Lung (tissue), 12 donors: ENCODE data around the gene TENT5C. TPM values are rescaled to one million over a fixed set of nuclear protein-coding genes. Genes with fewer than 3 reads are reported as not detected.

Experiments used
- ATAC-seq: fragments of 200-7000 bp; cut with Tn5 transposase; one replicate; pipeline ENCODE4 v1.9.1; 2020; ENCODE audit warnings: moderate number of reproducible peaks; ENCODE audit not compliant: insufficient read depth, low FRiP score
- DNase-seq, 3 donors: peaks; one replicate each; pipeline ENCODE4 v3.0.0-alpha.2; 2013 to 2017
- H3K27ac ChIP-seq, 2 donors: one replicate each; pipeline ENCODE4 v1.5.1; 2013; ENCODE audit warnings: mild to moderate bottlenecking in 2 of 2, moderate library complexity in 2 of 2, control low read depth in 1 of 2, inconsistent platforms in 1 of 2, low read depth in 1 of 2, low read length in 1 of 2
- H3K27me3 ChIP-seq, 3 donors: one replicate each; pipeline ENCODE4 v1.5.1; 2013; ENCODE audit warnings: low read length in 2 of 3; ENCODE audit not compliant: control insufficient read depth in 3 of 3, insufficient read depth in 3 of 3
- H3K36me3 ChIP-seq, 4 donors: one replicate each; pipeline ENCODE4 v1.5.1; 2013; ENCODE audit warnings: low read length in 4 of 4, mild to moderate bottlenecking in 1 of 4, moderate library complexity in 1 of 4; ENCODE audit not compliant: control insufficient read depth in 4 of 4, insufficient read depth in 4 of 4
- H3K4me1 ChIP-seq, 5 donors: one replicate each; pipeline ENCODE4 v1.5.1; 2013; ENCODE audit warnings: low read length in 5 of 5, mild to moderate bottlenecking in 2 of 5, moderate library complexity in 1 of 5; ENCODE audit not compliant: control insufficient read depth in 5 of 5, insufficient read depth in 5 of 5
- H3K4me3 ChIP-seq: one replicate; pipeline ENCODE4 v1.5.1; 2013; ENCODE audit warnings: mild to moderate bottlenecking, control low read depth, moderate library complexity
- H3K9ac ChIP-seq, 2 donors: one replicate each; pipeline ENCODE4 v1.5.1; 2013; ENCODE audit warnings: low read length in 2 of 2, control low read depth in 1 of 2; ENCODE audit not compliant: insufficient read depth in 1 of 2
- H3K9me3 ChIP-seq, 4 donors: one replicate each; pipeline ENCODE4 v1.5.1; 2013; ENCODE audit warnings: low read length in 3 of 4, mild to moderate bottlenecking in 1 of 4, moderate library complexity in 1 of 4; ENCODE audit not compliant: control insufficient read depth in 4 of 4, insufficient read depth in 3 of 4
- CTCF ChIP-seq: IDR thresholded peaks from 2 replicates; pipeline ENCODE4 v1.5.1; 2012; ENCODE audit warnings: mild to moderate bottlenecking; ENCODE audit errors: control extremely low read depth, extremely low read depth
- WGBS, 2 donors: extraction: QIAGEN DNeasy Blood & Tissue Kit; methylation state at CpG; one replicate each; pipeline ENCODE4 v1.1.7; 2013; 5-methylcytosine and 5-hydroxymethylcytosine counted together
- polyA plus RNA-seq, 2 donors: library from polyadenylated mRNA; stranded (reverse); fragments of 200-250 nt; gene quantifications; one replicate each; pipeline ENCODE4 v1.2.1, GENCODE V29; 2013
- total RNA-seq, 2 donors: library from RNA; depleted of rRNA in 1 of 2; stranded (reverse); fragments of >200 nt in 1 of 2; gene quantifications; one replicate each; pipeline ENCODE4 v1.2.1, GENCODE V29; 2014 to 2021
- donor health status: control.
- donor health status: control.
- donor health status: Bipolar disorder and iron deficiency.
- donor health status: healthy.
- donor health status: DM: yes; HTN: yes; CAD: no.

The TENT5C gene
- total and polyA plus RNA-seq, 4 donors: 2.7 to 39.0 (median 17.5) TPM

GRCh38 chr1:117565076-117565556, 40.7 kb upstream of the TENT5C start:
- 74 to 88% methylated on average over 4 of the region's 4 CpGs for WGBS, 2 donors
- Histone ChIP-seq H3K27ac (no peak overlapping the region), H3K9ac (no peak overlapping the region), H3K4me3 (no peak overlapping the region), H3K9me3 (no peaks in the 10 kb centered on the region), H3K4me1 (peaks cover 0 to 4% (median 0%) of the 10 kb centered on the region in 5 donors), H3K36me3 (no peaks in the 10 kb centered on the region), H3K27me3 (no peaks in the 10 kb centered on the region)
- ATAC-seq: no peak
- DNase-seq: no peak
- no peak for TF ChIP-seq CTCF

- ATAC-seq (no peak), DNase-seq (no peak)
- 90% methylated on average over 8 of the region's 8 CpGs for WGBS, 2 donors
- Histone ChIP-seq H3K9me3 (no peaks in the 10 kb centered on the region), H3K4me3 (no peak overlapping the region), H3K9ac (no peak overlapping the region), H3K27me3 (no peaks in the 10 kb centered on the region), H3K36me3 (no peaks in the 10 kb centered on the region), H3K4me1 (peaks cover 0 to 4% (median 0%) of the 10 kb centered on the region in 5 donors), H3K27ac (no peak overlapping the region)
- TF ChIP-seq CTCF: no peak
These were observed 39.9 kb upstream of the TENT5C start for GRCh38 chr1:117565745-117566455.

GRCh38 chr1:117566556-117566955, 39.3 kb upstream of the TENT5C start:
- ATAC-seq: no peak
- WGBS, 2 donors: 90 to 96% methylated on average over 3 of the region's 3 CpGs
- Histone ChIP-seq H3K27me3 (no peaks in the 10 kb centered on the region), H3K9me3 (no peaks in the 10 kb centered on the region), H3K9ac (no peak overlapping the region), H3K4me1 (peaks cover 0 to 5% (median 0%) of the 10 kb centered on the region in 5 donors), H3K27ac (no peak overlapping the region), H3K36me3 (no peaks in the 10 kb centered on the region), H3K4me3 (no peak overlapping the region)
- no peak for TF ChIP-seq CTCF
- no peak for DNase-seq
